Subcutaneous adipose tissue (tissue), 4 donors: ENCODE results near the gene CD300E. TPM values are rescaled to one million over a fixed set of nuclear protein-coding genes. Genes with fewer than 3 reads are reported as not detected.

Experiments used
- total RNA-seq, 4 donors: library from RNA; depleted of rRNA; stranded (reverse); fragments of >200 nt; gene quantifications; one replicate each; pipeline ENCODE4 v1.1.0, GENCODE V29; 2016
- TF ChIP-seq, protein P1 (sequence below): fragments of 450-650 bp; IDR thresholded peaks from one replicate; pipeline ENCODE4 v1.5.1; 2016; ENCODE audit warnings: low read depth, mild to moderate bottlenecking, control low read depth, antibody characterized with exemption, moderate library complexity

CD300E gene
- total RNA-seq, 4 donors from 2014 or later, result 0.38 to 1.2 (median 1.1) TPM

DNA sequence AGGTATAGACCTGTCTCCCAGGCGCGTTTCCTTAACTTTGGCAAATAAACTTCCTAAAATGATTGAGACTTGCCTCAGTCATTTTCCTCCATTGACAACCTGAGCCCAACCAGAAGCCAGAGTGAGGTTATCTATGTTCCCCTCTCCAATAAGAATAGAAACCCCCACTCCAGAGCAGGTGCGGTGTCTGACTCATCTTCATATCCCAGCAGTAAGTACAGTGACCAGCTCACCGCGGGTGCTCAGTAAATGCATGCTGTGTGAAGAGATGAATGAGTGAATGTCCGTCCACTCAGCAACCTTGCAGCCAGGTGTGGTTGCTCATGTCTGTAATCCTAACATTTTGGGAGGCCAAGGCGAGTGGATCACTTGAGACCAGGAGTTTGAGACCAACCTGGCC is 19.5 kb upstream of the CD300E start:
- TF ChIP-seq, protein P1, sequence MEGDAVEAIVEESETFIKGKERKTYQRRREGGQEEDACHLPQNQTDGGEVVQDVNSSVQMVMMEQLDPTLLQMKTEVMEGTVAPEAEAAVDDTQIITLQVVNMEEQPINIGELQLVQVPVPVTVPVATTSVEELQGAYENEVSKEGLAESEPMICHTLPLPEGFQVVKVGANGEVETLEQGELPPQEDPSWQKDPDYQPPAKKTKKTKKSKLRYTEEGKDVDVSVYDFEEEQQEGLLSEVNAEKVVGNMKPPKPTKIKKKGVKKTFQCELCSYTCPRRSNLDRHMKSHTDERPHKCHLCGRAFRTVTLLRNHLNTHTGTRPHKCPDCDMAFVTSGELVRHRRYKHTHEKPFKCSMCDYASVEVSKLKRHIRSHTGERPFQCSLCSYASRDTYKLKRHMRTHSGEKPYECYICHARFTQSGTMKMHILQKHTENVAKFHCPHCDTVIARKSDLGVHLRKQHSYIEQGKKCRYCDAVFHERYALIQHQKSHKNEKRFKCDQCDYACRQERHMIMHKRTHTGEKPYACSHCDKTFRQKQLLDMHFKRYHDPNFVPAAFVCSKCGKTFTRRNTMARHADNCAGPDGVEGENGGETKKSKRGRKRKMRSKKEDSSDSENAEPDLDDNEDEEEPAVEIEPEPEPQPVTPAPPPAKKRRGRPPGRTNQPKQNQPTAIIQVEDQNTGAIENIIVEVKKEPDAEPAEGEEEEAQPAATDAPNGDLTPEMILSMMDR, result no peak

DNA sequence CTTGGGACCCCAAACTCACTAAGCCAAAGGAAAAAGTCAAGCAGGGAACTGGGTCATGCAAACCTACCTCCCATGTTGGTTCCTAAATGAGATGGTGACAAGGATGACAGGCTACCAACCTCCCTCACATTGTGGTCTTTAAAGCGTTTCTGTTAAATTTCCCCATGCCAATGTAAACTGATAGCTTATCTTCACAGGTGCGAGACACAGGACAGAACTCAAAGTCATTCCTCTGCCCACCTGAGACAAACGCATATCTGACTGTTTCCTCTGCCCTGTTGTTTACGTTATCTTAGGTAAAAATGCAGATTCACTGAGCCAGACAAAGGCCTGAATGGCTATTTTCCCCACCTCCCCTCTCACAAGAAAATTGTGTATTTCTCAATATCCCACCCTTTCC is 19.0 kb upstream of the CD300E start:
- TF ChIP-seq, protein P1, result no peak

DNA sequence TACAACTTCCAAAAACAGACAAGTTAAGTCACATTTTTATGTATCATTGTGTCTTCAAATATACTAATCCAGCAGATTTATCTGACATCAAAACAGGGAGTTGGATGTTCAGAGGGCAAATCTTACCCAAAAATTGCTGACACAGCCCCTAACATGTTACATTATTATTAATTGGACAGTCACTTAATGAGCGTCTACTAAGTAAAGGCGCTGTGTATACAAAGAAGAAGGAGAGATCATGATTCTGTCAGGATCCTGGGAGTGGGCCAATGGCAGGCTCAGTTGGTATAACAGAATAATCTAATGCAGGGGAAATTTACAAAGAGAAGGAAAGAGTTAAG is 18.4 kb upstream of the CD300E start:
- TF ChIP-seq, protein P1, result no peak

DNA sequence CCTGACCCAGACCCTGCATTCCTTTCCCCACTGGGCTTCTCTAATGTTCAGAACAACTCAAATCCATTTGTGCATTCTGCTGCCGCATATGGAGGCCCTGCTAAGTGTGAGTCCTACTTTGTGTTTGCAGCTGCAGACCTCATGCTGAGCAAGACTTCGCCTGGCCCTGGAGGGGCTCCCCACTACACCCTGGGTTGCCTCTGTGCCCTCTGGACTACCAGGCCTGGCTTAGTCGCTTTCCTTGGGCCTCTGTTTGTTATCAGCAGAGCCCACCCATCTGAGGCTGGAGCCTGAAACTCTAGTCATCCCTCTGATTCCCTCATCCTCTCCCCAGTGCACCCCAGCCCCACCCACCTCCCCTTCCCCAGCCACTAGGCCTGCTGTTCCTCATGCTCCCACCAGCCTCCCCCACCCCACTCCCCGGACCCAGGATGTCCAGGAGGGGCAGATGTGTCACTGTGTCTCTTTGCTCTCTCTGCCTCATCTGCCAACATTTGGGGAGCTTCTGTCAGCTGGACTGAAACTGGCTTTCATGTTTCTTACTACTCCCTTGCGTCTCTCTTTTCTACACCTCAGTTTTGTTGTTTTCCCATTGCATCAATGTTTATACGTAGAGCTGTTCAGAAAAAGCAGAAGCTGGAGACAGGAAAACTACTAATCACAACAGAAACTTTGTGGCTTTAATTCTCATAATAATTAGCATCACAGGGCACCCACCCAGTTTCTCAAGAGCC is 17.9 kb upstream of the CD300E start:
- TF ChIP-seq, protein P1, result no peak

DNA sequence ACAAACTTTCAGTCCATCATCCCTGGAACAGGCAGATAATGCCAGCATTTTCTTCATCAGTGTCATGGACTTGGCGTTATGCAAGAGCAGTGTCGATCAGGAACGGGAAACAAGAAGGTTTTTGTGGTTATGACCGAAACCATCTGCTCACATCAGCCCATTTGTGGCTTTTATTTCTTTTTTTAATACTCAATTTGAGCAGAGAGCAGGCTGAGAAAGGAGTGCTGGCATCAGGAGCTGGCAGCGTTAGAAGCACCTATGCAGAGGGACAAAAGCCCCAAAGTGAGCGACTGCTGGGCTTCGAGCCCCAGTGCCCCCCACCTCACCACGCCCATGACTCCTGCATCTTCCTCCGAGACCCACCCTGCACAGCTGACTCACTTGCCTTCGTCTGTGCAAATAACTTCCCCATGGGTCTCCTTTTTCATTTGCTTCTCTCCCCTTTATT is 16.2 kb upstream of the CD300E start:
- TF ChIP-seq, protein P1, result no peak

DNA sequence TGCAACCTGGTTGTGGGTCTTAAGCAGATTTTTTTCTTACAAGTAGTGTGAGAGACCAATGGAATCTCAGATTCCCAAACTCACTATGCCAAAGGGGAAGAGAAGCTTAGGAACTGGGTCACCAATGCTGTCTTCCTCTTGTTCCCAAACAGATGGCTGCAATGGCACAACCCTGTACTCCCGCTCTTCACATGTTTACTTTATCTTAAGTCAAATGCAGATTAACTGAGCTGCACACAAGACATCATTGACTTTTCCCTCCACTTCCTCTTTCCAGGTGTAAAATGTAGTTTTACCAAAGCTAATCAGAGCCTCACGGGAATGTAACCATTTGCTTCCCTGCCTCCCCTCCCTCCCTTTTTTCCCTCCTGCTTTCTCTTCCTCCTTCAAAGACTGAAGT is 14.4 kb upstream of the CD300E start:
- TF ChIP-seq, protein P1, result no peak

DNA sequence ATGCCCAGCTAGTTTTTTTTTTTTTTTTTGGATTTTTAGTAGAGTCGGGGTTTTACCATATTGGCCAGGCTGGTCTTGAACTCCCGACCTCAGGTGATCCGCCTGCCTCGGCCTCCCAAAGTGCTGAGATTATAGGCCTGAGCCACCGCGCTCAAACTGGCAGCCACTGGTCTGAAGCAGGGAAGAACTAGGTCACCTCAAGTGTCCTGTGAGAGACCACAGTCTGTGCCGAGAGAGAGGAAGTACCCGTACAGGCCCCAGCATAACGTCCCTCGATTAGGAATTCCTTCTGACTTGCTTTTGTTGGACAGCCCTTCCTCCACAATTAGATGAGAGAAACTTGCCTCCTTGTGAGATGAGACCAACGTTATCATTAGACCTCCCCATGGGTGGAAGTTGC is 13.7 kb upstream of the CD300E start:
- TF ChIP-seq, protein P1, result no peak
